NCI-H1417 (cell line): ENCODE measurements around the gene ORC4.
A peak's percentile ranks its signal among the peaks of the same experiment; 100 is the strongest.
"Not testable (repeated sequence)": the region's sequence is repeated elsewhere in the genome, so short reads cannot be mapped to it uniquely, and the experiment has no call there.

Experiments used
- DNase-seq, 3 experiments: peaks; one replicate each; lab custom pipeline; 2025; lab: John Stamatoyannopoulos, UW

Gene ORC4

GRCh38 chr2:148014616-148015015, 5.9 kb downstream of the ORC4 start:
- no peak for DNase-seq

- DNase-seq: peak in 1 of 3 experiments; percentile 5
These were observed 6.7 kb downstream of the ORC4 start for GRCh38 chr2:148013876-148014275.

- DNase-seq: not testable (repeated sequence)
These were observed 12.1 kb downstream of the ORC4 start for GRCh38 chr2:148008411-148008810.

GRCh38 chr2:148007219-148007900, 13.2 kb downstream of the ORC4 start:
- DNase-seq: no peak

GRCh38 chr2:148006249-148007007, 14.1 kb downstream of the ORC4 start:
- DNase-seq: no peak

- not testable (repeated sequence) for DNase-seq
These were observed 18.1 kb downstream of the ORC4 start for GRCh38 chr2:148002420-148002819.

- DNase-seq: no peak
These were observed 20.4 kb downstream of the ORC4 start for GRCh38 chr2:148000095-148000494.

GRCh38 chr2:147999126-147999525, 21.4 kb downstream of the ORC4 start:
- no peak for DNase-seq

GRCh38 chr2:147998203-147998602, 22.3 kb downstream of the ORC4 start:
- DNase-seq: no peak

GRCh38 chr2:147996828-147997227, 23.7 kb downstream of the ORC4 start:
- no peak for DNase-seq

- DNase-seq: not testable (repeated sequence)
These were observed 25.6 kb downstream of the ORC4 start for GRCh38 chr2:147994965-147995364.

GRCh38 chr2:147989809-147990403, 30.6 kb downstream of the ORC4 start:
- DNase-seq: peak in 1 of 3 experiments; percentile 57

- no peak for DNase-seq
These were observed 31.4 kb downstream of the ORC4 start for GRCh38 chr2:147989102-147989501.

- no peak for DNase-seq
These were observed 39.5 kb downstream of the ORC4 start for GRCh38 chr2:147980940-147981528.

GRCh38 chr2:147977679-147978078, 42.9 kb downstream of the ORC4 start:
- no peak for DNase-seq

- DNase-seq: no peak
These were observed 44.4 kb downstream of the ORC4 start for GRCh38 chr2:147976102-147976501.

- DNase-seq: no peak
These were observed 52.0 kb downstream of the ORC4 start for GRCh38 chr2:147968571-147968970.

GRCh38 chr2:147952118-147952517, 68.4 kb downstream of the ORC4 start:
- DNase-seq: no peak

GRCh38 chr2:147945660-147946059, 74.9 kb downstream of the ORC4 start:
- DNase-seq: no peak

GRCh38 chr2:147939313-147939712, 81.2 kb downstream of the ORC4 start:
- DNase-seq: no peak

- peak in 2 of 3 experiments; percentile 18 to 54 for DNase-seq
These were observed 82.7 kb downstream of the ORC4 start for GRCh38 chr2:147937744-147938349.
